GM12891 (cell line): Measurements from ENCODE around the gene MOV10L1.

Experiments used
- POLR2A ChIP-seq: IDR thresholded peaks from 2 replicates; pipeline ENCODE4 v1.6.1; 2011; ENCODE audit warnings: low read depth, low read length, control low read depth
- POU2F2 ChIP-seq: IDR thresholded peaks from 2 replicates; pipeline ENCODE4 v1.6.1; 2011; ENCODE audit warnings: low read depth, mild to moderate bottlenecking, control low read depth, low read length, moderate library complexity

- no peak for TF ChIP-seq POU2F2
- no peak for TF ChIP-seq POLR2A
Measured at GRCh38 chr22:50144005-50144614, 54.3 kb downstream of the MOV10L1 start.
